Uterus (tissue), 4 donors: ENCODE measurements around the gene TMC3. TPM values are rescaled to one million over a fixed set of nuclear protein-coding genes. Genes with fewer than 3 reads are reported as not detected.

Experiments used
- DNase-seq, 2 donors: peaks; one replicate each; pipeline ENCODE4 v3.0.0-alpha.2; 2019 to 2020
- H3K27ac ChIP-seq, 2 donors: fragments of 200-600 bp; sonication (generic); 1 replicate in 1 of 2; 2 replicates in 1 of 2; pipeline ENCODE4 v1.5.1; 2016 to 2018
- H3K27me3 ChIP-seq, 2 donors: fragments of 200-600 bp; sonication (generic); one replicate each; pipeline ENCODE4 v1.5.1; 2018 to 2019; ENCODE audit warnings: control low read depth in 1 of 2
- H3K36me3 ChIP-seq, 2 donors: fragments of 200-600 bp; sonication (generic); one replicate each; pipeline ENCODE4 v1.5.1; 2019; ENCODE audit warnings: control low read depth in 1 of 2
- H3K4me1 ChIP-seq, 2 donors: fragments of 200-600 bp; sonication (generic); one replicate each; pipeline ENCODE4 v1.5.1; 2018 to 2019; ENCODE audit warnings: control low read depth in 1 of 2
- H3K4me3 ChIP-seq, 2 donors: fragments of 200-600 bp; sonication (generic); 1 replicate in 1 of 2; 2 replicates in 1 of 2; pipeline ENCODE4 v1.5.1; 2018 to 2019; ENCODE audit warnings: mild to moderate bottlenecking in 1 of 2
- H3K9me3 ChIP-seq, 2 donors: fragments of 200-600 bp; sonication (generic); one replicate each; pipeline ENCODE4 v1.5.1; 2019; ENCODE audit warnings: control low read depth in 1 of 2
- CTCF ChIP-seq, 4 experiments: fragments of 200-600 bp in 2 of 4; fragments of 450-650 bp in 2 of 4; sonication (generic) in 2 of 4; IDR thresholded peaks; one replicate each; pipeline ENCODE4 v1.5.1; 2016 to 2019; ENCODE audit warnings: antibody characterized with exemption in 4 of 4, mild to moderate bottlenecking in 2 of 4, moderate library complexity in 1 of 4
- POLR2A ChIP-seq, 2 donors: fragments of 450-650 bp; IDR thresholded peaks; one replicate each; pipeline ENCODE4 v1.6.1; 2016; ENCODE audit warnings: antibody characterized with exemption in 2 of 2, mild to moderate bottlenecking in 1 of 2, moderate library complexity in 1 of 2
- intact Hi-C: fragments of 100-400 bp; cut with DNase I; formaldehyde crosslinking; loops from one replicate; pipeline ENCODE4 v1.15.1; 2023; ENCODE audit warnings: low total_unique reads
- total RNA-seq, 4 donors: library from RNA; depleted of rRNA in 3 of 4; stranded (reverse); fragments of >200 nt in 3 of 4; gene quantifications; one replicate each; pipeline versions ENCODE4 v1.1.0 to v1.2.4, GENCODE V29; 2014 to 2023
- donor health status: DM: yes; HTN: yes; CAD: no.

Gene TMC3
- total RNA-seq, 4 donors from 2014 or later, result 0.14 TPM; not detected in 3

GRCh38 chr15:81284256-81285031 lies 89.6 kb downstream of the TMC3 start:
- DNase-seq, result no peak
- intact Hi-C loops, result no loop called here
- no peaks in the 10 kb centered on the region for H3K27me3 ChIP-seq

GRCh38 chr15:81282911-81283310 lies 91.1 kb downstream of the TMC3 start:
- no peak for TF ChIP-seq CTCF (IDR thresholded peaks at IDR 0.05)
- TF ChIP-seq POLR2A (IDR thresholded peaks at IDR 0.05), result no peak
- intact Hi-C loops, result no loop called here
- Histone ChIP-seq H3K4me3 (no peak overlapping the region), H3K4me1 (no peaks in the 10 kb centered on the region), H3K27ac (no peak overlapping the region), H3K27me3 (no peaks in the 10 kb centered on the region), H3K36me3 (no peaks in the 10 kb centered on the region), H3K9me3 (no peaks in the 10 kb centered on the region)
- peak in 1 of 2 donors; percentile 10 for DNase-seq

More at GRCh38 chr15:81284256-81285031, 89.6 kb downstream of the TMC3 start:
- H3K27ac ChIP-seq, result no peak overlapping the region
- H3K36me3 ChIP-seq, result no peaks in the 10 kb centered on the region
- no peak overlapping the region for H3K4me3 ChIP-seq
- no peaks in the 10 kb centered on the region for H3K9me3 ChIP-seq
- no peaks in the 10 kb centered on the region for H3K4me1 ChIP-seq
- TF ChIP-seq POLR2A (IDR thresholded peaks at IDR 0.05), result no peak
- TF ChIP-seq CTCF (IDR thresholded peaks at IDR 0.05), result no peak

GRCh38 chr15:81282606-81282895 lies 91.5 kb downstream of the TMC3 start:
- intact Hi-C loops, result no loop called here

GRCh38 chr15:81281766-81282605 lies 92.0 kb downstream of the TMC3 start:
- Histone ChIP-seq H3K4me1 (no peaks in the 10 kb centered on the region), H3K36me3 (no peaks in the 10 kb centered on the region), H3K4me3 (no peak overlapping the region), H3K27ac (no peak overlapping the region), H3K27me3 (no peaks in the 10 kb centered on the region), H3K9me3 (peaks cover 0 to 7% of the 10 kb centered on the region in 2 donors)
- intact Hi-C loops, result no loop called here
- DNase-seq, result peak in 1 of 2 donors; percentile 2
- no peak for TF ChIP-seq CTCF (IDR thresholded peaks at IDR 0.05)
- TF ChIP-seq POLR2A (IDR thresholded peaks at IDR 0.05), result no peak

More at GRCh38 chr15:81282606-81282895, 91.5 kb downstream of the TMC3 start:
- no peaks in the 10 kb centered on the region for H3K27me3 ChIP-seq
- H3K36me3 ChIP-seq, result no peaks in the 10 kb centered on the region
- TF ChIP-seq POLR2A (IDR thresholded peaks at IDR 0.05), result no peak
- no peaks in the 10 kb centered on the region for H3K4me1 ChIP-seq
- no peak overlapping the region for H3K4me3 ChIP-seq
- H3K9me3 ChIP-seq, result peaks cover 0 to 2% of the 10 kb centered on the region in 2 donors
- no peak overlapping the region for H3K27ac ChIP-seq
- DNase-seq, result peak in 1 of 2 donors; percentile 13

- H3K27me3 ChIP-seq, result no peaks in the 10 kb centered on the region
- TF ChIP-seq POLR2A (IDR thresholded peaks at IDR 0.05), result no peak
- no peak for TF ChIP-seq CTCF (IDR thresholded peaks at IDR 0.05)
- no peak overlapping the region for H3K4me3 ChIP-seq
- H3K27ac ChIP-seq, result no peak overlapping the region
- no peak for DNase-seq
- H3K4me1 ChIP-seq, result no peaks in the 10 kb centered on the region
- H3K9me3 ChIP-seq, result peaks cover 0 to 9% of the 10 kb centered on the region in 2 donors
- intact Hi-C loops, result no loop called here
- H3K36me3 ChIP-seq, result no peaks in the 10 kb centered on the region
Observed at GRCh38 chr15:81281456-81281735, 92.6 kb downstream of the TMC3 start.

Other genes starting within 250 kb of the TMC3 start
- 1 to 10 TPM in 2 of 4 donors, not detected in 2; 2.8 to 3.3 TPM for gene CFAP161, start 239.9 kb downstream of the TMC3 start, total RNA-seq
- 10 to 100 TPM; 16.6 to 69.2 (median 23.1) TPM for gene IL16, start 177.3 kb downstream of the TMC3 start, total RNA-seq
- 10 to 100 TPM in 3 of 4 donors, 1 to 10 TPM in 1; 8.5 to 20.6 (median 19.7) TPM for gene STARD5, start 50.1 kb downstream of the TMC3 start, total RNA-seq